GM13976 (cell line): Measurements from ENCODE around the gene MED31.
A peak's percentile ranks its signal among the peaks of the same experiment; 100 is the strongest.
"Not testable (repeated sequence)": the region's sequence is repeated elsewhere in the genome, so short reads cannot be mapped to it uniquely, and the experiment has no call there.

ENCODE experiments used
- DNase-seq: peaks from one replicate; pipeline ENCODE4 v3.0.0; 2012; ENCODE audit warnings: low spot score
- CTCF ChIP-seq: IDR thresholded peaks from 2 replicates; pipeline ENCODE4 v1.5.1; 2012; ENCODE audit warnings: borderline replicate concordance, mild to moderate bottlenecking; ENCODE audit not compliant: insufficient read depth; ENCODE audit errors: extremely low read depth, missing control alignments, control extremely low read depth
- in situ Hi-C: fragments of 300-500 bp; cut with MboI; formaldehyde crosslinking; loops from one replicate; pipeline ENCODE4 v1.12.0; 2022; ENCODE audit warnings: low sequenced_read_pairs, mixed read lengths, inconsistent platforms; ENCODE audit not compliant: unreplicated experiment

Gene MED31

GRCh38 chr17:6657633-6658287 is 6.4 kb upstream of the MED31 start:
- in situ Hi-C loops = loop anchor here (25.0 kb wide), 1 partner anchor 355 kb away; the partner anchor contains the start of genes BCL6B and RNASEK
- DNase-seq = no peak
- no peak for TF ChIP-seq CTCF

GRCh38 chr17:6656797-6657632 is 5.6 kb upstream of the MED31 start:
- in situ Hi-C loops = loop anchor here (25.0 kb wide), 1 partner anchor 355 kb away; the partner anchor contains the start of genes BCL6B and RNASEK
- DNase-seq = not testable (repeated sequence)

GRCh38 chr17:6655732-6656361 is 4.4 kb upstream of the MED31 start:
- in situ Hi-C loops = loop anchor here (25.0 kb wide), 1 partner anchor 356 kb away; the partner anchor contains the start of genes BCL6B and RNASEK
- not testable (repeated sequence) for DNase-seq

GRCh38 chr17:6654841-6655731 is 3.7 kb upstream of the MED31 start:
- TF ChIP-seq CTCF = no peak
- DNase-seq = no peak
- in situ Hi-C loops = loop anchor here (25.0 kb wide), 1 partner anchor 357 kb away; the partner anchor contains the start of genes BCL6B and RNASEK

GRCh38 chr17:6651919-6652452 is 581 bp upstream of the MED31 start:
- in situ Hi-C loops = loop anchor here (25.0 kb wide), 1 partner anchor 360 kb away; the partner anchor contains the start of genes BCL6B and RNASEK
- TF ChIP-seq CTCF = no peak
- no peak for DNase-seq

GRCh38 chr17:6648181-6648580 is 3.2 kb downstream of the MED31 start:
- DNase-seq = no peak
- in situ Hi-C loops = no loop called here
- TF ChIP-seq CTCF = peak; percentile 27
